Right kidney (tissue), 1 donor: ENCODE measurements around the gene PEX7.
"Not testable (repeated sequence)": the region's sequence is repeated elsewhere in the genome, so short reads cannot be mapped to it uniquely, and the experiment has no call there.

ENCODE experiments used
- DNase-seq: peaks from one replicate; pipeline ENCODE4 v3.0.0-alpha.2; 2016

Gene PEX7

GRCh38 chr6:136952714-136953260 lies 130.4 kb downstream of the PEX7 start:
- no peak for DNase-seq

- no peak for DNase-seq
These were observed 132.7 kb downstream of the PEX7 start for GRCh38 chr6:136955123-136955522.

DNA sequence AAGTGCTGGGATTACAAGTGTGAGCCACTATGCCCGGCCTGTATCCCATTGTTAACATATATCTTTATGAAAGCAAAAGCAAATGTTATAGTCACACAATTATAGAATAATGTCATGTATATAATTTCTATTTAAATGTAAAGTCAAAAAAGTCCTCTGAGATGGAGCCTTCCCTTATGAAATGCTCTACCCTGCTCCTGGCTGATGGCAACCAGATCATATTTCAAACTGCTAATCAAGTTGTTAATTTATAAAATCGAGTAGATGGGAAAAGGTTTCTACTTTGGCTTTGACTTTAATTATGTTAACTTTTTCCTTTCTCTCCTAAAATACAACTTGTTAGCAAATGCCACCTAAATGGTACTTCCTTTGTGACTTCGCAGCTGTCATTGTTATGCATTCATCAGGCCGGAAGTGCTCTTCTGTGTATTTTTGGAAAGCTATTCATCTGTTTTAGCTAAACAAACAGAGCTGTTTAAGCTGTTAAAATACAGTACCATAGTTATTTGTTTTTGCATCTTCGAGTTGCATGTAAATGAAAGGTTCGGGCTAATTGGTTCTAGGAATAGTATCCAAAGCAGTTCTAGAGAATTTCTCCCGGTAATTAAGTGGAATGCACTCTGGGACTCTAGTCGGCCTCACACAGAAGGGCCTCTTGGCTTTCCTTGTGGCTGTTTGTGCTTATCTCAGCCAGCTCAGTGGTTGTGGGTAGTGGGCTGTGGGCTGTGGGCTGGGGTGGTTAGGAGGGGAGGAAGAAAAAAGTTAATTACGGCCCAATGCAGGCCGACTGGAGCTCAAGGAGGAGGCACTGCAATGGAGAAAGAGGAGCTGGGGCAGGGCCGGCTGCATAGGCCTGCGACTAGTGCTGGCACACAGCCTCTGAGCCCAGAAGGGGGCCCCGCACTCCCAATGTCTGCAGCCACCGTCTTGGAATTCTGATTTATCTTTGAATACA lies 134.5 kb downstream of the PEX7 start:
- DNase-seq = no peak

- DNase-seq = no peak
These were observed 135.8 kb downstream of the PEX7 start for GRCh38 chr6:136958168-136958567.

DNA sequence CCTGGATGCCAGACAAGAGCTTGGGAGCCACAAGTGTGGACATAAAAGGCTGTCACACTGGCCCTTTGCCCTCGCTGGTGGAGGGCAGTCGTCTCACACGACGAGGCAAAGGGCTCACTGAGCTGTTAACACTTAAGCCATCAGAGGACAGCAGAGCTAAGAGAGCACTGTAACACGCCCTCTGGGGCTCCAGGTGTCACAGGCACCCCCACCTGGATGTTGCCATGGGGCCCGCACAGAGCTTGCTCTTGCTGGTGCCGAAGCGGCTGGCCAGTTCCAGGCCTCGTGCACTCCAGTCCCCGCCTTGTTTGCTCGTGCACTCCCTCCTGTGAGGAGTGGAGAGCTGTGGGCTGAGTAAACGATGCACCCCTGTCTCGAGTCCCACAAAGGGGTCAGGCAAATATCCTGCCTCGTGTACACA lies 137.1 kb downstream of the PEX7 start:
- DNase-seq = no peak

DNA sequence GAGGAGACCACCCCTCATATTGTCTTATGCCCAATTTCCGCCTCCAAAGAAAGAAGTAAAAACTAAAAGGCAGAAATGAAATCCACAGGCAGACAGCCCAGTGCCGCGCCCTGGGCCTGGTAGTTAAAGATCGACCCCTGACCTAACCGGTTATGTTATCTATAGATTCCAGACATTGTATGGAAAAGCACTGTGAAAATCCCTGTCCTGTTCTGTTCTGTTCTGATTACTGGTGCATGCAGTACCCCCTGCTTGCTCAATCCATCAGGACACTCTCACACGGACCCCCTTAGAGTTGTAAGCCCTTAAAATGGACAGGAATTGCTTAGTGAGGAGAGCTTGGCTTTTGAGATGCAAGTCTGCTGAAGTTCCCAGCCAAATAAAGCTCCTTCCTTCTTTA lies 137.5 kb downstream of the PEX7 start:
- DNase-seq = not testable (repeated sequence)

DNA sequence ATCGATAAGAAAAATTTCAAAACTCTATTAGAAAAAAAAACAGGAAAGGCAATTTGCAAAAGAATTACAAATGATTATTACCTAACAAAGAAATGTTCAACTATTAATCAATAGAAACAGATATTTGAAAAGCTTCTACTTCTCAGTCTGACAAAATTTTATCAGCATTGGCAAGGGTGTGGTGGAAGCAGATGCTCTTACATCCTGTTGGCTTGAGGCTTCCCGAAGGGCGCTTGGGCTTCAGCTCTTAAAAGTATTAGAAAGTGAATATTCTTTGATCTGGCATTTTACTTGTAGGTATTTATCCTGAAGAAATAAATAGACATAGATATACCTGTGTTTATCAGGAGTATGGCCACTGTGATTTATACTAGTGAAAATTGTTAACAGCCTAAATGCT lies 138.4 kb downstream of the PEX7 start:
- no peak for DNase-seq

- no peak for DNase-seq
These were observed 139.5 kb downstream of the PEX7 start for GRCh38 chr6:136961848-136962247.

- no peak for DNase-seq
These were observed 140.3 kb downstream of the PEX7 start for GRCh38 chr6:136962661-136963060.

- DNase-seq = no peak
These were observed 140.9 kb downstream of the PEX7 start for GRCh38 chr6:136963259-136963658.
